Stimulated activated naive CD4-positive, alpha-beta T cell (primary cell): Measurements from ENCODE around the gene HCST.

Experiments used
- DNase-seq, 6 experiments: peaks; one replicate each; lab custom pipeline; 2025; lab: John Stamatoyannopoulos, UW

The HCST gene

GRCh38 chr19:35937345-35938281 lies 35.3 kb downstream of the HCST start:
- DNase-seq: no peak

DNA sequence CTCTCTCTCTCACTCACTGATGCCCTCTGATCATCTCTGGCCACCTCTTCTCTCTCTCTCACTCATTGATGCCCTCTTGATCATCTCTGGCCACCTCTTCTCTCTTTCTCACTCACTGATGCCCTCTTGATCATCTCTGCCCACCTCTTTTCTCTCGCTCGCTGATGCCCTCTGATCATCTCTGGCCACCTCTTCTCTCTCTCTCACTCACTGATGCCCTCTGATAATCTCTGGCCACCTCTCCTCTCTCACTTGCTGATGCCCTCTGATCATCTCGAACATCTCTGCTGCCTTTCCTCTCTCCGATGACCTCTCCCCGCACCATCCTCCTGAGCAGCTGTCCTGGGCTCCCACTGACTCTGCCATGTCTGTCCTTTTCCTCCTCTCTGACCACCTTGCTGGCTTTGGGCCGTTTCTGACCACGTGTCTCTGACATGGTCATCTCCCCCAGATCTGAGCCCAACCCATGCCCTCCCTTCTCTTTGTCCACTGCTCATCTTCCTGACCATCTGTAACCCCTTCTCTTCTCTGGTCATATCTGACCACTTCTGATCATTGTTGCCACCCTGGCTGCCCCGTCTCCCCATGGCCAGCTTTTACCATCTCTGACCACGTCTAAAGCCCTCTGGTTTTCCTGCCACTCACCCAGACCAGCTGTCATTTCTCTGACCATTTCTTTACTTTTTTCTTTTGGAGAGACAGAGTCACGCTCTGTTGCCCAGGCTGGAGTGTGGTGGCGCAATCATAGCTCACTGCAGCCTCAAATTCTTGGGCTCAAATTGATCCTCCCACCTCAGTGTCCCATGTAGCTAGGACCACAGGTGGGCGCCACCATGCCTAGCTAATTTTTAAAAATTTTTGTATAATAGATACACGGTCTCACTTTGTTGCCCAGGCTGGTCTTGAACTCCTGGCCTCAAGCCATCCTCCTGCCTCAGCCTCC lies 36.2 kb downstream of the HCST start:
- DNase-seq: no peak

DNA sequence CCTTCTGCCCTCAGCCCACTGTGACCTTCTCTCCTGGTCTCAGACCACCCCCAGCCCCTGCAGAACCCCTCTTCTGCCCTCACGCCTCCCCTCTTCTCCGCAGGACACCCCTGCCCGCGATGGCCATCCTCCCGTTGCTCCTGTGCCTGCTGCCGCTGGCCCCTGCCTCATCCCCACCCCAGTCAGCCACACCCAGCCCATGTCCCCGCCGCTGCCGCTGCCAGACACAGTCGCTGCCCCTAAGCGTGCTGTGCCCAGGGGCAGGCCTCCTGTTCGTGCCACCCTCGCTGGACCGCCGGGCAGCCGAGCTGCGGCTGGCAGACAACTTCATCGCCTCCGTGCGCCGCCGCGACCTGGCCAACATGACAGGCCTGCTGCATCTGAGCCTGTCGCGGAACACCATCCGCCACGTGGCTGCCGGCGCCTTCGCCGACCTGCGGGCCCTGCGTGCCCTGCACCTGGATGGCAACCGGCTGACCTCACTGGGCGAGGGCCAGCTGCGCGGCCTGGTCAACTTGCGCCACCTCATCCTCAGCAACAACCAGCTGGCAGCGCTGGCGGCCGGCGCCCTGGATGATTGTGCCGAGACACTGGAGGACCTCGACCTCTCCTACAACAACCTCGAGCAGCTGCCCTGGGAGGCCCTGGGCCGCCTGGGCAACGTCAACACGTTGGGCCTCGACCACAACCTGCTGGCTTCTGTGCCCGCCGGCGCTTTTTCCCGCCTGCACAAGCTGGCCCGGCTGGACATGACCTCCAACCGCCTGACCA lies 37.2 kb downstream of the HCST start:
- DNase-seq: no peak

DNA sequence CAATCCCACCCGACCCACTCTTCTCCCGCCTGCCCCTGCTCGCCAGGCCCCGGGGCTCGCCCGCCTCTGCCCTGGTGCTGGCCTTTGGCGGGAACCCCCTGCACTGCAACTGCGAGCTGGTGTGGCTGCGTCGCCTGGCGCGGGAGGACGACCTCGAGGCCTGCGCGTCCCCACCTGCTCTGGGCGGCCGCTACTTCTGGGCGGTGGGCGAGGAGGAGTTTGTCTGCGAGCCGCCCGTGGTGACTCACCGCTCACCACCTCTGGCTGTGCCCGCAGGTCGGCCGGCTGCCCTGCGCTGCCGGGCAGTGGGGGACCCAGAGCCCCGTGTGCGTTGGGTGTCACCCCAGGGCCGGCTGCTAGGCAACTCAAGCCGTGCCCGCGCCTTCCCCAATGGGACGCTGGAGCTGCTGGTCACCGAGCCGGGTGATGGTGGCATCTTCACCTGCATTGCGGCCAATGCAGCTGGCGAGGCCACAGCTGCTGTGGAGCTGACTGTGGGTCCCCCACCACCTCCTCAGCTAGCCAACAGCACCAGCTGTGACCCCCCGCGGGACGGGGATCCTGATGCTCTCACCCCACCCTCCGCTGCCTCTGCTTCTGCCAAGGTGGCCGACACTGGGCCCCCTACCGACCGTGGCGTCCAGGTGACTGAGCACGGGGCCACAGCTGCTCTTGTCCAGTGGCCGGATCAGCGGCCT lies 37.9 kb downstream of the HCST start:
- DNase-seq: no peak

DNA sequence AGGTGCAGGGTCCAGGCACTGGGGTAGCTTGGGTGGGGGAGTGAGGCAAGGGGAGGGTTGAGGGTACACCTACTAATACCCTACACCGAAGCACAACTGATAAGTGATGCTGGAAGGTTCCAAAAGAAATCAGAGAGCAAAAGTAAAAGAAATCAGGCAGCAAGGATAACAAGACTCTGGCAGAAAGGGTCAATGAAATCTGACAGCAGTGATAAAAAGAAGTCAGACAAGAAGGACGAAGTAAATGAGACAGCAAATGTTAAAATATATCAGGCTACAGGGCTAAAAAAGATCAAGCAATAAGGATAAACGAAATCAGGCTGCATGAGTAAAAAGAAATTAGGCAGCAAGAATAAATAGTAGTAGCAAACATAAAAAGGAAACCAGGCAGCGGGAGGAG lies 38.5 kb downstream of the HCST start:
- DNase-seq: no peak

GRCh38 chr19:35942235-35942634 lies 39.9 kb downstream of the HCST start:
- DNase-seq: no peak

DNA sequence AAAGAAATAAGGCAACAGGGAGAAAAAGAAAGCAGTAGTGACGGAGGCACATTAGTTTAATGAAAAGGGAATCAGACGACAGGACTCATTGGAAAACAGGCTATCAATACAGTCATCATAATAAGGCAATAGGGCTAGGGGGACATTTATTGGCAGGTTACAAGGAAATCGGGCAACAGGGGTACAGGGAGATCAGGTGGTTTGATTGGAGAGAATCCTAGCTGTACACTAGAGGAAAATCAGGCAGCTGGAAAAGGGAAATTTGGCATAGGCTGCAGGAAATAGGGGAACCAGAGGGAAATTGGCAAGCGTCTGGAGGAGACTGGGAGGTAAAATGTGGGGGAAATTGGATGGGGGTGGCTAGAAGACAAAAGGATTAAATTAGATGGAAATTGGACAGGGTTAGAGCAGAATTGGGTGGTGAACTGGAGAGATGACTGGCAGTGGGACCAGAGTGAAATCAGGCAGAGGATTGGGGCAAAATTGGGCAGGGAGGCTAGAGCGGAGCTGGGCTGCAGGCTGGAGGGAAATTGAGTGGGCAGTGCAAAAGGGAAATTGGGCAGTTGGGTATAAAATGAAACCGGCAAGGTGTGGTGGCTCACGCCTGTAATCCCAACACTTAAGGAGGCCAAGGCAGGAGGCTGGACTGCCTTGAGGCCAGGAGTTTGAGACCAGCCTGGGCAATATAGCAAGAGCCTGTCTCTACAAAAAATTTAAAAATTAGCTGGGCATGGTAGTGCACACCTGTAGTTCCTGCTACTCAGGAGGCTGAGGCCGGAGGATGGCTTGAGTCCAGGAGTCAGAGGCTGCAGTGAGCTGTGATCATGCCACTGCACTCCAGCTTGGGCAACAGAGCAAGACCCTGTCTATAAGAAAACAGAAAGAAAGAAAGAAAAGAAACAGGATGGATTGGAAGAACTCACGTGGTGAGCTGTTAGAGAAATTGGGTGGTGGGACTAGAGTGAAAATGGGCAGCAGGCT lies 41.3 kb downstream of the HCST start:
- no peak for DNase-seq

DNA sequence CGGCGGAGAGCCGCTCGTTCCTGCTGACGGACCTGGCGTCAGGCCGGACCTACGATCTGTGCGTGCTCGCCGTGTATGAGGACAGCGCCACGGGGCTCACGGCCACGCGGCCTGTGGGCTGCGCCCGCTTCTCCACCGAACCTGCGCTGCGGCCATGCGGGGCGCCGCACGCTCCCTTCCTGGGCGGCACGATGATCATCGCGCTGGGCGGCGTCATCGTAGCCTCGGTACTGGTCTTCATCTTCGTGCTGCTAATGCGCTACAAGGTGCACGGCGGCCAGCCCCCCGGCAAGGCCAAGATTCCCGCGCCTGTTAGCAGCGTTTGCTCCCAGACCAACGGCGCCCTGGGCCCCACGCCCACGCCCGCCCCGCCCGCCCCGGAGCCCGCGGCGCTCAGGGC lies 42.2 kb downstream of the HCST start:
- no peak for DNase-seq

DNA sequence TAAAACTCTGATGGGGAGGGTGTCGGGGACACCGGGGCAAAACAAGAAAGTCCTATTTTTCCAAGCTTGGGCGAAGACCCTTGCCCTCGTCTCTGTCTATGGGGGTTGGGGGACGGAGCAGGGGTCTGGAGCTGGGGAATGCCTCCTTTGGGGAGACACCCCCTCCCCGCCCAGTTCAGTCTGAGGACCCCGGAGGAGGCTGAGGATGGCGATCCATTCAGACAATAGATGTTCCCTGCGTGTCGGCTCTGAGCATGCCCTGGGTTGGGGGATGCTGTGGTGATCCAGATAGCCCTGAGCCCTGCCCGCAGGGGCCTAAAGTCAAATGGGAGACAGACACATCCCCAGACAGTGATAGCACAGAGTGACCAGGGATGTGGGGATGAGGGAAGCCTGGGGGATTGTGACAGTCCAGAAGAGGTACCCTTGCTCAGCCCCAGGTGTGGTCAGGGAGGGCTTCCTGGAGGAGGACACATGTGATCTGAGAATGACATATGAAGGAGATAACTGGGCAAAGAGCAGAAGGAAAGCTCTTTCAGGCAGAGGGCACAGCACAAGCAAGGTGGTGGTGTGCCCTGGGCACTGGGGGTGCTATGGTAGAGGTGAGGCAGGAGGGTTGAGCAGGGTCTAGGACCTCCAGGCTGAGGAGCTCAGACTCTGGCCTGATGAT lies 42.9 kb downstream of the HCST start:
- DNase-seq: no peak

DNA sequence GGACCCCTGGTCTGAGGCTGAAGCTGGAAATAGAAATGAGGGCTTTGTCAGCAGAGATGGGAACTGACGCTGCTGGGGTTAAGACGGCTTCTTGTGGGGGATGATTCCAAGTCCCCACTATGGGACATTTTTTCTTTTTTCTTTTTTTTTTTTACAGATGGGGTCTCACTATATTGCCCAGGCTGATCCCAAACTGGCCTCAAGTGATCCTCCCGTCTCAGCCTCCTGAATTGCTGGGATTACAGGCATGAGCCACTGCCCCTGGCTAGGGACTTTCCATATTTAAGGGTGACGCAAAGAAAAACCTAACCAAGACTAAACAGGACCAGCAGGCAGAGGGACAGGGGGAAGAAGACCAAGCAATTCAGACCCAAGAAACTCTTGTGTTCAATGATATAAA lies 43.9 kb downstream of the HCST start:
- no peak for DNase-seq

- no peak for DNase-seq
Measured at GRCh38 chr19:35949131-35949530, 46.8 kb downstream of the HCST start.
